ENCODE measurements around the gene RGS10. TPM values are rescaled to one million over a fixed set of nuclear protein-coding genes. Genes with fewer than 3 reads are reported as not detected.

RGS10 gene
- total RNA-seq, 2 donors from 2014 or later: 7.8 to 10.8 TPM

GRCh38 chr10:119546009-119546408 is 3.5 kb upstream of the RGS10 start:
- no peak for DNase-seq (ENCODE audit: low spot score)
- Histone ChIP-seq H3K27me3 (no peaks in the 10 kb centered on the region), H3K9me3 (no peaks in the 10 kb centered on the region), H3K36me3 (no peaks in the 10 kb centered on the region), H3K4me3 (no peak overlapping the region), H3K27ac (no peak overlapping the region), H3K4me1 (peaks cover 0 to 12% of the 10 kb centered on the region in 2 donors)
- TF ChIP-seq CTCF (IDR thresholded peaks at IDR 0.05): no peak

- no peak overlapping the region for H3K27ac ChIP-seq
- H3K4me1 ChIP-seq: peaks cover 0 to 12% of the 10 kb centered on the region in 2 donors
- DNase-seq (ENCODE audit: low spot score): no peak
- no peak overlapping the region for H3K4me3 ChIP-seq
- H3K9me3 ChIP-seq: no peaks in the 10 kb centered on the region
- no peak for TF ChIP-seq CTCF (IDR thresholded peaks at IDR 0.05)
- H3K36me3 ChIP-seq: no peaks in the 10 kb centered on the region
- no peaks in the 10 kb centered on the region for H3K27me3 ChIP-seq
Observed at GRCh38 chr10:119545310-119545709, 2.8 kb upstream of the RGS10 start.

GRCh38 chr10:119543814-119544642 is 1.5 kb upstream of the RGS10 start:
- no peak for DNase-seq (ENCODE audit: low spot score)
- Histone ChIP-seq H3K9me3 (no peaks in the 10 kb centered on the region), H3K4me3 (peak overlapping the region in 1 of 2 donors; percentile 67), H3K4me1 (peaks cover 0 to 12% of the 10 kb centered on the region in 2 donors), H3K27me3 (no peaks in the 10 kb centered on the region), H3K27ac (no peak overlapping the region), H3K36me3 (no peaks in the 10 kb centered on the region)
- no peak for TF ChIP-seq CTCF (IDR thresholded peaks at IDR 0.05)

GRCh38 chr10:119542988-119543813 is 682 bp upstream of the RGS10 start:
- Histone ChIP-seq H3K27me3 (no peaks in the 10 kb centered on the region), H3K4me3 (peak overlapping the region; percentile 51 to 67), H3K9me3 (no peaks in the 10 kb centered on the region), H3K27ac (peak overlapping the region; percentile 46 to 70), H3K36me3 (no peaks in the 10 kb centered on the region), H3K4me1 (peaks cover 0 to 12% of the 10 kb centered on the region in 2 donors)
- peak in 1 of 2 donors; percentile 66 for TF ChIP-seq CTCF (IDR thresholded peaks at IDR 0.05)
- DNase-seq (ENCODE audit: low spot score): no peak

- Histone ChIP-seq H3K4me3 (peak overlapping the region; percentile 51 to 67), H3K36me3 (no peaks in the 10 kb centered on the region), H3K9me3 (no peaks in the 10 kb centered on the region), H3K27ac (peak overlapping the region; percentile 46 to 70), H3K4me1 (peaks cover 0 to 12% of the 10 kb centered on the region in 2 donors), H3K27me3 (no peaks in the 10 kb centered on the region)
- TF ChIP-seq CTCF (IDR thresholded peaks at IDR 0.05): no peak
- no peak for DNase-seq (ENCODE audit: low spot score)
Observed at GRCh38 chr10:119541459-119542356, 811 bp downstream of the RGS10 start.

Measured in right atrium auricular region (tissue), 2 donors.